ENCODE measurements around the gene ZCCHC14. TPM values are rescaled to one million over a fixed set of nuclear protein-coding genes. Genes with fewer than 3 reads are reported as not detected.
"Not testable (repeated sequence)": the region's sequence is repeated elsewhere in the genome, so short reads cannot be mapped to it uniquely, and the experiment has no call there.

Gene ZCCHC14
- total RNA-seq, 4 donors from 2014 or later: 12.9 to 24.7 (median 18.6) TPM

- no peaks in the 10 kb centered on the region for H3K9me3 ChIP-seq
- peaks cover 14 to 45% (median 39%) of the 10 kb centered on the region in 4 donors for H3K36me3 ChIP-seq
- H3K27me3 ChIP-seq: no peaks in the 10 kb centered on the region
- H3K4me3 ChIP-seq: peak overlapping the region; percentile 22 to 34 (median 30)
- peak overlapping the region; percentile 73 to 79 (median 77) for H3K27ac ChIP-seq (replicated peaks in 1 of 4)
- WGBS: 36% methylated on average over 16 of the region's 17 CpGs
- no peak for DNase-seq (ENCODE audit: extremely low spot score)
- TF ChIP-seq CTCF (IDR thresholded peaks at IDR 0.05) (no peak), POLR2AphosphoS5 (IDR thresholded peaks at IDR 0.05) (peak; percentile 33 to 52), POLR2A (IDR thresholded peaks at IDR 0.05; ENCODE audit: low read depth) (no peak)
- H3K4me1 ChIP-seq: peaks cover 42 to 56% (median 53%) of the 10 kb centered on the region in 4 donors
- intact Hi-C loops (cut with DNase I): loop anchor here (5.0 kb wide), 1 partner anchor 47 kb away; the partner anchor contains the start of gene C16orf95
These were observed 128.9 kb downstream of the ZCCHC14 start for GRCh38 chr16:87363771-87364455.

- H3K9me3 ChIP-seq; DNase-seq (ENCODE audit: extremely low spot score); H3K27me3 ChIP-seq: not testable (repeated sequence)
- peaks cover 23 to 54% (median 48%) of the 10 kb centered on the region in 4 donors for H3K36me3 ChIP-seq
- H3K27ac ChIP-seq (replicated peaks in 1 of 4): peak overlapping the region; percentile 73 to 79 (median 77)
- H3K4me1 ChIP-seq: peaks cover 32 to 47% (median 44%) of the 10 kb centered on the region in 4 donors
- H3K4me3 ChIP-seq: peak overlapping the region in 1 of 4 donors; percentile 34
- intact Hi-C loops (cut with DNase I): loop anchor here (5.0 kb wide), 1 partner anchor 46 kb away; the partner anchor contains the start of gene C16orf95
- WGBS: 86% methylated on average over 13 of the region's 13 CpGs
These were observed 129.8 kb downstream of the ZCCHC14 start for GRCh38 chr16:87362828-87363559.

- Histone ChIP-seq H3K27me3 (no peaks in the 10 kb centered on the region), H3K4me1 (peaks cover 25 to 38% (median 36%) of the 10 kb centered on the region in 4 donors), H3K9me3 (no peaks in the 10 kb centered on the region), H3K36me3 (peaks cover 29 to 63% (median 54%) of the 10 kb centered on the region in 4 donors), H3K4me3 (no peak overlapping the region), H3K27ac (replicated peaks in 1 of 4) (peak overlapping the region in 3 of 4 donors; percentile 31 to 78 (median 76))
- WGBS: 96% methylated on average over 8 of the region's 8 CpGs
- TF ChIP-seq EP300 (IDR thresholded peaks at IDR 0.05): no peak
- TF ChIP-seq POLR2AphosphoS5 (IDR thresholded peaks at IDR 0.05): no peak
- TF ChIP-seq POLR2A (IDR thresholded peaks at IDR 0.05; ENCODE audit: low read depth): no peak
- no peak for TF ChIP-seq CTCF (IDR thresholded peaks at IDR 0.05)
- intact Hi-C loops (cut with DNase I): loop anchor here (5.0 kb wide), 1 partner anchor 45 kb away; the partner anchor contains the start of gene C16orf95
- DNase-seq (ENCODE audit: extremely low spot score): no peak
These were observed 130.8 kb downstream of the ZCCHC14 start for GRCh38 chr16:87361916-87362619.

GRCh38 chr16:87360862-87361610, 131.8 kb downstream of the ZCCHC14 start:
- intact Hi-C loops (cut with DNase I): loop anchor here (5.0 kb wide), 1 partner anchor 44 kb away; the partner anchor contains the start of gene C16orf95
- WGBS: 97% methylated on average over 13 of the region's 16 CpGs
- no peaks in the 10 kb centered on the region for H3K9me3 ChIP-seq

GRCh38 chr16:87359121-87359520, 133.7 kb downstream of the ZCCHC14 start:
- Histone ChIP-seq H3K9me3 (no peaks in the 10 kb centered on the region), H3K27me3 (no peaks in the 10 kb centered on the region), H3K36me3 (peaks cover 29 to 65% (median 60%) of the 10 kb centered on the region in 4 donors), H3K4me3 (no peak overlapping the region), H3K27ac (replicated peaks in 1 of 4) (no peak overlapping the region), H3K4me1 (peaks cover 11 to 21% (median 19%) of the 10 kb centered on the region in 4 donors)
- WGBS: 93% methylated on average over 7 of the region's 7 CpGs
- intact Hi-C loops (cut with DNase I): no loop called here
- no peak for TF ChIP-seq EP300 (IDR thresholded peaks at IDR 0.05)
- no peak for TF ChIP-seq POLR2A (IDR thresholded peaks at IDR 0.05; ENCODE audit: low read depth)
- no peak for TF ChIP-seq POLR2AphosphoS5 (IDR thresholded peaks at IDR 0.05)
- no peak for DNase-seq (ENCODE audit: extremely low spot score)

More at GRCh38 chr16:87360862-87361610, 131.8 kb downstream of the ZCCHC14 start:
- Histone ChIP-seq H3K27ac (replicated peaks in 1 of 4) (no peak overlapping the region), H3K36me3 (peaks cover 29 to 64% (median 55%) of the 10 kb centered on the region in 4 donors), H3K4me3 (no peak overlapping the region), H3K4me1 (peaks cover 25 to 37% (median 34%) of the 10 kb centered on the region in 4 donors), H3K27me3 (no peaks in the 10 kb centered on the region)
- no peak for DNase-seq (ENCODE audit: extremely low spot score)
- no peak for TF ChIP-seq POLR2AphosphoS5 (IDR thresholded peaks at IDR 0.05)

Data from esophagus muscularis mucosa (tissue), 4 donors.